Transverse colon (tissue), 4 donors: ENCODE measurements around the gene EYS.

ENCODE experiments used
- CTCF ChIP-seq, 5 experiments: fragments of 200-600 bp in 3 of 5; fragments of 450-650 bp in 2 of 5; sonication (generic) in 3 of 5; IDR thresholded peaks; 1 replicate in 2 of 5; 2 replicates in 3 of 5; pipeline ENCODE4 v1.5.1; 2016 to 2017; ENCODE audit warnings: antibody characterized with exemption in 5 of 5, inconsistent platforms in 3 of 5, mild to moderate bottlenecking in 2 of 5, moderate library complexity in 1 of 5
- EP300 ChIP-seq: sonication (generic); formaldehyde crosslinking; IDR thresholded peaks from one replicate; pipeline ENCODE4 v1.6.1; 2017; ENCODE audit warnings: antibody characterized with exemption, low read depth
- POLR2A ChIP-seq: fragments of 450-650 bp; IDR thresholded peaks from one replicate; pipeline ENCODE4 v1.6.1; 2016; ENCODE audit warnings: antibody characterized with exemption, mild to moderate bottlenecking, moderate library complexity
- POLR2AphosphoS5 ChIP-seq, 3 donors: sonication (generic); formaldehyde crosslinking; IDR thresholded peaks; one replicate each; pipeline ENCODE4 v1.6.1; 2016; ENCODE audit warnings: antibody characterized with exemption in 3 of 3

- TF ChIP-seq CTCF (IDR thresholded peaks at IDR 0.05) = no peak
- TF ChIP-seq POLR2A = no peak
- no peak for TF ChIP-seq POLR2AphosphoS5 (IDR thresholded peaks at IDR 0.05)
- TF ChIP-seq EP300 = no peak
Observed at GRCh38 chr6:63805345-63805744, 1901.7 kb downstream of the EYS start.
